Omental fat pad (tissue), 4 donors: ENCODE measurements around the gene CKAP4. TPM values are rescaled to one million over a fixed set of nuclear protein-coding genes. Genes with fewer than 3 reads are reported as not detected.
"Not testable (repeated sequence)": the region's sequence is repeated elsewhere in the genome, so short reads cannot be mapped to it uniquely, and the experiment has no call there.

Experiments used
- ATAC-seq: fragments of 150-250 bp; one replicate; pipeline ENCODE4 v1.9.1; 2016; ENCODE audit warnings: mild to moderate bottlenecking, moderate library complexity; ENCODE audit not compliant: low FRiP score
- DNase-seq: peaks from one replicate; pipeline ENCODE4 v3.0.0-alpha.2; 2019; ENCODE audit warnings: low spot score
- CTCF ChIP-seq, 3 donors: fragments of 450-650 bp; IDR thresholded peaks; one replicate each; pipeline ENCODE4 v1.5.1; 2016 to 2017; ENCODE audit warnings: antibody characterized with exemption in 3 of 3, mild to moderate bottlenecking in 3 of 3, moderate library complexity in 2 of 3
- total RNA-seq, 4 donors: library from RNA; depleted of rRNA; stranded (reverse); fragments of >200 nt; gene quantifications; one replicate each; pipeline ENCODE4 v1.1.0, GENCODE V29; 2016

Gene CKAP4
- total RNA-seq, 4 donors from 2014 or later = 32.6 to 44.2 (median 33.5) TPM

- DNase-seq (no peak), ATAC-seq (no peak)
- TF ChIP-seq CTCF (IDR thresholded peaks at IDR 0.05) = no peak
Observed at GRCh38 chr12:106289196-106289681, 41.4 kb upstream of the CKAP4 start.

GRCh38 chr12:106288494-106289195, 40.8 kb upstream of the CKAP4 start:
- DNase-seq = no peak
- TF ChIP-seq CTCF (IDR thresholded peaks at IDR 0.05) = no peak
- peak; percentile 92 for ATAC-seq

- TF ChIP-seq CTCF (IDR thresholded peaks at IDR 0.05) = no peak
- no peak for DNase-seq
- ATAC-seq = peak; percentile 20
Observed at GRCh38 chr12:106288101-106288493, 40.3 kb upstream of the CKAP4 start.

GRCh38 chr12:106287364-106287763, 39.5 kb upstream of the CKAP4 start:
- DNase-seq (no peak), ATAC-seq (no peak)
- no peak for TF ChIP-seq CTCF (IDR thresholded peaks at IDR 0.05)

GRCh38 chr12:106286576-106287162, 38.8 kb upstream of the CKAP4 start:
- DNase-seq, ATAC-seq: not testable (repeated sequence)

- no peak for TF ChIP-seq CTCF (IDR thresholded peaks at IDR 0.05)
- no peak for DNase-seq
- ATAC-seq = no peak
Observed at GRCh38 chr12:106285982-106286381, 38.2 kb upstream of the CKAP4 start.

GRCh38 chr12:106284358-106285105, 36.7 kb upstream of the CKAP4 start:
- no peak for ATAC-seq
- no peak for DNase-seq

More at GRCh38 chr12:106284358-106285105, 36.7 kb upstream of the CKAP4 start:
- no peak for TF ChIP-seq CTCF (IDR thresholded peaks at IDR 0.05)
